Ovary (tissue), 9 donors: ENCODE data around the gene PTPN23. TPM values are rescaled to one million over a fixed set of nuclear protein-coding genes. Genes with fewer than 3 reads are reported as not detected.

Experiments used
- DNase-seq, 5 donors: peaks; one replicate each; pipeline ENCODE4 v3.0.0-alpha.2; 2019 to 2020
- H3K27ac ChIP-seq, 2 donors: fragments of 200-600 bp; one replicate each; pipeline versions ENCODE4 v1.5.1 to v1.8.0; 2019 to 2022
- H3K27me3 ChIP-seq: fragments of 200-600 bp; one replicate; pipeline ENCODE4 v1.8.0; 2022
- H3K36me3 ChIP-seq: fragments of 200-600 bp; sonication (generic); one replicate; pipeline ENCODE4 v1.5.1; 2019
- H3K4me1 ChIP-seq: one replicate; pipeline ENCODE4 v1.8.1; 2013; ENCODE audit warnings: mild to moderate bottlenecking, moderate library complexity; ENCODE audit not compliant: insufficient read depth
- H3K4me3 ChIP-seq: fragments of 200-600 bp; sonication (generic); one replicate; pipeline ENCODE4 v1.5.1; 2017
- H3K9me3 ChIP-seq, 2 donors: fragments of 200-600 bp in 1 of 2; sonication (generic) in 1 of 2; one replicate each; pipeline versions ENCODE4 v1.5.1 to v1.8.1; 2013 to 2019; ENCODE audit warnings: mild to moderate bottlenecking in 1 of 2, moderate library complexity in 1 of 2
- EP300 ChIP-seq: sonication (generic); formaldehyde crosslinking; IDR thresholded peaks from one replicate; pipeline ENCODE4 v1.6.1; 2017; ENCODE audit warnings: antibody characterized with exemption
- POLR2A ChIP-seq: fragments of 450-650 bp; IDR thresholded peaks from one replicate; pipeline ENCODE4 v1.6.1; 2017; ENCODE audit warnings: antibody characterized with exemption, mild to moderate bottlenecking, moderate library complexity
- whole genome bisulfite sequencing, 3 donors: extraction: QIAGEN DNeasy Blood & Tissue Kit in 1 of 3; methylation state at CpG; one replicate each; pipeline versions ENCODE4 v1.1.5 to v1.1.7; 2013 to 2017; 5-methylcytosine and 5-hydroxymethylcytosine counted together
- intact Hi-C, 4 donors: fragments of 100-400 bp; cut with DNase I; formaldehyde crosslinking; loops; one replicate each; pipeline versions ENCODE4 v1.11.0 to v1.15.1; 2022 to 2023
- polyA plus RNA-seq, 2 donors: library from polyadenylated mRNA; stranded (reverse); fragments of 200-250 nt in 1 of 2; fragments of 350-450 nt in 1 of 2; fragmentation: Illumina TruSeq in 1 of 2; extraction: RNeasy Lipid Tissue Mini Kit (QIAGEN cat#74804) in 1 of 2; gene quantifications; one replicate each; pipeline ENCODE4 v1.2.3, GENCODE V29; 2013 to 2014
- total RNA-seq, 7 donors: library from RNA; depleted of rRNA in 2 of 7; stranded (reverse); fragments of >200 nt in 2 of 7; fragmentation: NEBNext Ultra II Directional in 3 of 7; extraction: Animal tissue kit (Norgen Biotek cat#: 25700) in 3 of 7; gene quantifications; one replicate each; pipeline versions ENCODE4 v1.1.0 to v1.2.4, GENCODE V29; 2016 to 2023
- TF ChIP-seq, protein P1 (sequence below), 3 donors: fragments of 450-650 bp in 2 of 3; fragments of 200-600 bp in 1 of 3; IDR thresholded peaks; one replicate each; pipeline versions ENCODE4 v1.5.1 to v1.8.0; 2016 to 2022; ENCODE audit warnings: antibody characterized with exemption in 3 of 3, mild to moderate bottlenecking in 1 of 3
- donor health status: DM: no; HTN: no; CAD: no; lungs with moderate emphysema.
- donor health status: DM: no; HTN: no; CAD: no.
- donor health status: Bipolar disorder and iron deficiency.
- donor health status: DM: yes; HTN: yes; CAD: no.
- donor health status: DM: no; HTN: no; CAD: no.
- donor health status: DM: yes; HTN: yes; CAD: no.

PTPN23 gene
- total and polyA plus RNA-seq, 9 donors, result 7.3 to 56.9 (median 42.6) TPM

DNA sequence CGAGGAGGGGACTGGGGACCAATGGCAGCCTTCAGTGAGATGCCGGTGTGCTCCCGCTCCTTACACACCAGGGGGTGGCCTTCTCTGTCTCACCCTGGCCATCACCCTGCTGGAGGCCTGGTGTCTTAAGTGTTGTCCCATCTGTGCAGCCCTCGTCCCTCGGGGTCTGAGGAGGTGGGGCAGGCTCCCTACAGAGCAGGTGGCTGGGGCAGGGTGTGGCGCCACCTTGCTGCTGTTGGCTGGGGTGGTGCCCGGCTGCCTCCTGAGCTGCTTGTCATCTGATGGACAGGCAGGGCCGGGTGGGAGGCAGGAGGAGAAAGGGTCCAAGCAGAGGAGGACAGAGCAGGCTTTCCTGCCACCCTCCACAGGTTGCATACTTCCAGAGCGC, 25.9 kb downstream of the PTPN23 start:
- no peaks in the 10 kb centered on the region for H3K36me3 ChIP-seq
- intact Hi-C loops, result no loop called here
- H3K27me3 ChIP-seq, result no peaks in the 10 kb centered on the region
- H3K9me3 ChIP-seq, result no peaks in the 10 kb centered on the region
- 83 to 84% (median 84%) methylated on average over 8 to 9 of the region's 9 CpGs for WGBS, 3 donors
- H3K4me3 ChIP-seq, result no peak overlapping the region
- no peak for DNase-seq
- H3K27ac ChIP-seq, result no peak overlapping the region
- H3K4me1 ChIP-seq, result peaks cover 17% of the 10 kb centered on the region
- TF ChIP-seq, protein P1, sequence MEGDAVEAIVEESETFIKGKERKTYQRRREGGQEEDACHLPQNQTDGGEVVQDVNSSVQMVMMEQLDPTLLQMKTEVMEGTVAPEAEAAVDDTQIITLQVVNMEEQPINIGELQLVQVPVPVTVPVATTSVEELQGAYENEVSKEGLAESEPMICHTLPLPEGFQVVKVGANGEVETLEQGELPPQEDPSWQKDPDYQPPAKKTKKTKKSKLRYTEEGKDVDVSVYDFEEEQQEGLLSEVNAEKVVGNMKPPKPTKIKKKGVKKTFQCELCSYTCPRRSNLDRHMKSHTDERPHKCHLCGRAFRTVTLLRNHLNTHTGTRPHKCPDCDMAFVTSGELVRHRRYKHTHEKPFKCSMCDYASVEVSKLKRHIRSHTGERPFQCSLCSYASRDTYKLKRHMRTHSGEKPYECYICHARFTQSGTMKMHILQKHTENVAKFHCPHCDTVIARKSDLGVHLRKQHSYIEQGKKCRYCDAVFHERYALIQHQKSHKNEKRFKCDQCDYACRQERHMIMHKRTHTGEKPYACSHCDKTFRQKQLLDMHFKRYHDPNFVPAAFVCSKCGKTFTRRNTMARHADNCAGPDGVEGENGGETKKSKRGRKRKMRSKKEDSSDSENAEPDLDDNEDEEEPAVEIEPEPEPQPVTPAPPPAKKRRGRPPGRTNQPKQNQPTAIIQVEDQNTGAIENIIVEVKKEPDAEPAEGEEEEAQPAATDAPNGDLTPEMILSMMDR (IDR thresholded peaks at IDR 0.05), result no peak
- no peak for TF ChIP-seq POLR2A
- no peak for TF ChIP-seq EP300

DNA sequence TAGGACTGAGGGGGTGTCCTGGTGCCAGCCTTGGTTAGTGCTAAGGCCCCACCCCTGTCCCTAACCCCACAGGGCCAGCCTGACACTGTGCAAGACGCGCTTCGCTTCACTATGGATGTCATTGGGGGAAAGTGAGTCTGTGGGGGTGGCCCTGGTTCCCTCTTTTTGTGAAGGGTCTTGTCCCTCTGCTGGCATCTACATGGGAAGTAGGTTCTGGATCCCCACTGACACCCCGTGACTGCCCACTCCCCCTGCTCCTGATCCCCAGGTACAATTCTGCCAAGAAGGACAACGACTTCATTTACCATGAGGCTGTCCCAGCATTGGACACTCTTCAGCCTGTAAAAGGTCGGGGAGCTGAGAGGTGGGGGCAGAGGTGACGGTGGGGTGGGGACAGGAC, 26.4 kb downstream of the PTPN23 start:
- Histone ChIP-seq H3K4me1 (peaks cover 17% of the 10 kb centered on the region), H3K27ac (no peak overlapping the region), H3K36me3 (no peaks in the 10 kb centered on the region), H3K4me3 (no peak overlapping the region), H3K9me3 (no peaks in the 10 kb centered on the region), H3K27me3 (no peaks in the 10 kb centered on the region)
- no peak for DNase-seq
- TF ChIP-seq EP300, result no peak
- TF ChIP-seq POLR2A, result no peak
- TF ChIP-seq, protein P1 (IDR thresholded peaks at IDR 0.05), result no peak
- intact Hi-C loops, result no loop called here
- 88 to 91% (median 88%) methylated on average over 7 of the region's 7 CpGs for WGBS, 3 donors

DNA sequence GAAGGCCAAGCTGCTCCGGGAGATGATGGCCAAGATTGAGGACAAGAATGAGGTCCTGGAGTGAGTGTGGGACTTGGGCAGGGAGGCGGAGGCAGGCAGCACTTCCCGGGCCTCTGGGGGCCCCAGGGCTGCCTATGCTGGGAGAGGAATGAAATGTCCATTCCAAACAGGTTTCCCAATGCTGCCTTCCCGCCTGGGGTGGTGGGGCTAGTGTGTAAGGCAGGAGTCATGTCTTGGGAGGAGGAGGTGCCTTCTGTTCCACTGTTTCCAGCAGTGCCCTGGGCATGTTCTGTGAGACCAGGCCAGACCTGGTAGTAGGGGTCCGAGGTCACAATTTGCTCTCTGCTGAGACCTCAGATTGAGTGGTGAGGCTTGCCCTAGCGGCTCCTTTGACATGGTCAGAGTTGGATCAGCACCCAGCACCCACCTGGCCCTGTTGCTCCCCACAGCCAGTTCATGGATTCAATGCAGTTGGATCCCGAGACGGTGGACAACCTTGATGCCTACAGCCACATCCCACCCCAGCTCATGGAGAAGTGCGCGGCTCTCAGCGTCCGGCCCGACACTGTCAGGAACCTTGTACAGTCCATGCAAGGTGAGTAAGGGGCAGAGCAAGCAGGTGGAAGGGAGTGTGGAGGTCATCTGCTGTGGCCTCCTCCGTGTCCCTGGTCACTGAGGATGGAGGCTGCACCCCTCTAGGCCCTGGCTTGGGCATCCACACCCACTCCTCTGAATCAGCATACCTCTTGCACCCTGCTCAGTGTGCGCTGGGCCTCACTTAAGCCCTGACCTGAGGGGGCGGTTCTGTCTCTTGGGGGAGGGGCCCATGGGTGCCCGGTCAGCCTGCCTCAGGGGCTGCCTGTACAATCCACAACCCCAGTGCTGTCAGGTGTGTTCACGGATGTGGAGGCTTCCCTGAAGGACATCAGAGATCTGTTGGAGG, 27.3 kb downstream of the PTPN23 start:
- WGBS, 3 donors, result 78 to 79% (median 79%) methylated on average over 18 of the region's 18 CpGs
- Histone ChIP-seq H3K4me1 (peaks cover 17% of the 10 kb centered on the region), H3K4me3 (no peak overlapping the region), H3K27ac (no peak overlapping the region), H3K9me3 (no peaks in the 10 kb centered on the region), H3K36me3 (no peaks in the 10 kb centered on the region), H3K27me3 (no peaks in the 10 kb centered on the region)
- TF ChIP-seq POLR2A (no peak), EP300 (no peak)
- TF ChIP-seq, protein P1 (IDR thresholded peaks at IDR 0.05), result no peak
- intact Hi-C loops, result no loop called here
- DNase-seq, result no peak

DNA sequence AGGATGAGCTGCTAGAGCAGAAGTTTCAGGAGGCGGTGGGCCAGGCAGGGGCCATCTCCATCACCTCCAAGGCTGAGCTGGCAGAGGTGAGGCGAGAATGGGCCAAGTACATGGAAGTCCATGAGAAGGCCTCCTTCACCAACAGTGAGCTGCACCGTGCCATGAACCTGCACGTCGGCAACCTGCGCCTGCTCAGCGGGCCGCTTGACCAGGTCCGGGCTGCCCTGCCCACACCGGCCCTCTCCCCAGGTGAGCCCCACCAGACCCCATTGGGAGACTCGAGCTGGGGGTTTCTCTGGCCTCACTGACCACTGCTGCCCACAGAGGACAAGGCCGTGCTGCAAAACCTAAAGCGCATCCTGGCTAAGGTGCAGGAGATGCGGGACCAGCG, 28.0 kb downstream of the PTPN23 start:
- Histone ChIP-seq H3K36me3 (no peaks in the 10 kb centered on the region), H3K9me3 (no peaks in the 10 kb centered on the region)
- no peak for DNase-seq

More for the DNA sequence above, 28.0 kb downstream of the PTPN23 start:
- H3K27ac ChIP-seq, result no peak overlapping the region
- H3K4me1 ChIP-seq, result peaks cover 16% of the 10 kb centered on the region
- TF ChIP-seq EP300 (no peak), POLR2A (no peak)
- TF ChIP-seq, protein P1 (IDR thresholded peaks at IDR 0.05), result no peak
- WGBS, 3 donors, result 84 to 95% (median 86%) methylated on average over 9 to 15 of the region's 15 CpGs
- intact Hi-C loops, result no loop called here
- no peak overlapping the region for H3K4me3 ChIP-seq
- H3K27me3 ChIP-seq, result no peaks in the 10 kb centered on the region
